WI38 (cell line): ENCODE data around the gene HDAC8.

Experiments
- H3K4me3 ChIP-seq: 2 replicates; pipeline ENCODE4 v1.5.1; 2011; ENCODE audit warnings: low read depth, mild to moderate bottlenecking, control low read depth, low read length
- TF ChIP-seq, protein P1 (sequence below): IDR thresholded peaks from 2 replicates; pipeline ENCODE4 v1.5.1; 2012; ENCODE audit warnings: low read depth, mild to moderate bottlenecking, control low read depth, low read length

HDAC8 gene

DNA sequence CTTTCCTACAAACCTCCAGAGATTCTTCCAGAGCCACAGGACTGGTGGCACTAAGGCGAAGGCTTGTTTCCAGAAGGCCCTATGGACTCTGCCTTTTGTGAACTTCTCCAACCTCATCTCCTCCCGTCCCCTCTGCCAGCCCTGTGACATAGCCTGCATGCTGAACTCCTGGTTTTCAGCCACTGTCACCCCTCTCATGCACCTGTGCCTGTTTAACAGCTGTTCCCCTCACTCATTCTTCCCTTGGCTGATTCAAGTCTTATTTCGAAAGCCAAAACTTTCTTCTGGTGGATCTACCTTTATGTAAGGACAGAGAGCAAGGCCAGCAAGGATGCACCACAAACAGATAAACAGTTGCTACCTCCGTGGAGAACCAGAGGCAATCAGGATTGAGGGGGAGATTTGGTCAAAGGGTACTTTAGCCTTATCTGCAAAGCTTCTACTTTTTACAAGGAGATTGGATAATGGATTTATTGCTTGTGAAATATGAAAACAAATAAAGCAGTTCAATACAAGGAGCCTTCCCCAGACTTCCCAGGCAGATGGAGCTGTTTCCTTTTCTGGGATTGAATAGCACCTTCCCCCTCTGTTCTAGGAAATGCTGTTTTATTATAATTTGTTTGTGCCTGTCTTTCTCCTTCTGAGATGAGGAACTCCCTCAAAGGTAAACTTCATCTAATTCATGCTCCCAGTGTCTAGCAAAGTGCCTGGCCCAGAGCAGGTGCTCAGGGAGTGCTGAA lies 272.6 kb downstream of the HDAC8 start:
- H3K4me3 ChIP-seq, result no peak overlapping the region
- TF ChIP-seq, protein P1, sequence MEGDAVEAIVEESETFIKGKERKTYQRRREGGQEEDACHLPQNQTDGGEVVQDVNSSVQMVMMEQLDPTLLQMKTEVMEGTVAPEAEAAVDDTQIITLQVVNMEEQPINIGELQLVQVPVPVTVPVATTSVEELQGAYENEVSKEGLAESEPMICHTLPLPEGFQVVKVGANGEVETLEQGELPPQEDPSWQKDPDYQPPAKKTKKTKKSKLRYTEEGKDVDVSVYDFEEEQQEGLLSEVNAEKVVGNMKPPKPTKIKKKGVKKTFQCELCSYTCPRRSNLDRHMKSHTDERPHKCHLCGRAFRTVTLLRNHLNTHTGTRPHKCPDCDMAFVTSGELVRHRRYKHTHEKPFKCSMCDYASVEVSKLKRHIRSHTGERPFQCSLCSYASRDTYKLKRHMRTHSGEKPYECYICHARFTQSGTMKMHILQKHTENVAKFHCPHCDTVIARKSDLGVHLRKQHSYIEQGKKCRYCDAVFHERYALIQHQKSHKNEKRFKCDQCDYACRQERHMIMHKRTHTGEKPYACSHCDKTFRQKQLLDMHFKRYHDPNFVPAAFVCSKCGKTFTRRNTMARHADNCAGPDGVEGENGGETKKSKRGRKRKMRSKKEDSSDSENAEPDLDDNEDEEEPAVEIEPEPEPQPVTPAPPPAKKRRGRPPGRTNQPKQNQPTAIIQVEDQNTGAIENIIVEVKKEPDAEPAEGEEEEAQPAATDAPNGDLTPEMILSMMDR, result no peak

DNA sequence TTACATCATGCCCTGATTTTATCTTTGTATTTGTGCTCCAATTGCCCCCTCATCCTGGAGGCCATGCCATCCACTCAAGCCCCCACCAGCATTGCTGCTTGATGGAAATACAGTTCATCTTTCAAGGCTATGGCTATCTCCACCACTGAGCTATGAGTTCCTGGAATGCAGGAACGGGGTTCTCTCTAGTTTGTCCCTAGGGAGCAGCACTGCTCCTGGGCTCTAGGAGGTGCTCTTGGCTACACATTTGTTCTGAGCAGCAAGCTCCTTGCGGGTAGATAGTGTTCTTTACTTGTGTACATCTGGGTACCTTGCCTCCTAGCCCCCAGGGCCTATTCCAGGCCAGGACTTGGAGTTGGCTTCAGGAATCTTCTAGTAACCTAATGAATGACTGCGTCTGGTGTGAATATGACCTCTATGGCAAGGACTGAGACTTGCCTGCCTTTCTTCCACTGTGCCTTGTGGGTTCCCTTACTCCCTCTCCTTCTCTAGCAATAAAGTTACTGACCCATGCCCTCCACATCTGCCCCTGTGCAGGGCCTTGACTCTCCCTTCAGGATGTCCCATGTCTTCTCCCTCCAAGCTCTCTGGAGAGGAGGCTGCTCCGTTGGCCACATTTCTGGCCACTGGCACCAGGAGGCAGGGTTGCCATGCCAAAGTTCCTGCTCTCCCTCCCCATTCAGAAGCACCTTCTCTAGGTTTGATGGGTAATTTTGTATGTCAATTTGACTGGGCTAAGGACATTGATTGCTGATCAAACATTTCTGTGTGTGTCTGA lies 274.5 kb downstream of the HDAC8 start:
- TF ChIP-seq, protein P1, result peak; percentile 40; the same call in 1 of the 2 replicates
- no peak overlapping the region for H3K4me3 ChIP-seq

DNA sequence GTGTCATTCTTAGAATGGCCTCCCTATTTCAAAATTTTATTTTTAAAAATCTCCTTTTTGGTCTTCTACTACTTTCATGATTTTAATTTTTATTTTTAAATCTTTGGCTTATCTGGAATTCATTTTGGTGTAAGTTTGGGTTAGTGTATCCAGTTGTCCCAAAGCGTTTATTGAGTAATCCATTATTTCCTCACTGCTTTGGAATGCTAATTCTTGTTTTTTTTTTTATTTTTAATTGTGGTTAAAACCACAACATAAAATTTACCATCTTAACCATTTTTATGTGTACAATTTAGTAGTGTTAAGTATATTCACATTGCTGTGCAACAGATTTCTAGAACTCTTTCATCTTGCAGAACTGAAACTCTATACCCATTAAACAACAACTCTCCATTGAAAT lies 275.7 kb downstream of the HDAC8 start:
- H3K4me3 ChIP-seq, result no peak overlapping the region
- TF ChIP-seq, protein P1, result no peak

DNA sequence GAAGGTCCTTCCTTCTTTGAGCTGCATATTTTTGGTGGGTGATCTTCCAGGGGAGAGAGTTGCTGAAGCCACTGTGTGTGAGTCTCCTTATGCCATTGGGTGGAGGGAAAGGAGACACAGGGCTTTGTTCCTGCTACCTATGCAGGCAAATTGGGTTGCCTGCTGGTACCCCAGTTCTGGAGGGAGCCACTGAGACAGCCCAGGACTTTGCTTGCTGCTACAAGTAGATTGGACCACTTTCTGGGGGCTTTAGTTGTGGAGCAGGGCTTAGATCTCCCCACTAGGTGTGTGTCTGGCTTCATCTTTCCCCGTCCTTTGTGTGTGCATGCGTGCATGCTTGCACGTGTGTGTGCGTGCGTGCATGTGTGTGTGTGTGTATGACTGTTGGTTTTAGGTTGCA lies 276.9 kb downstream of the HDAC8 start:
- TF ChIP-seq, protein P1, result no peak
- no peak overlapping the region for H3K4me3 ChIP-seq

DNA sequence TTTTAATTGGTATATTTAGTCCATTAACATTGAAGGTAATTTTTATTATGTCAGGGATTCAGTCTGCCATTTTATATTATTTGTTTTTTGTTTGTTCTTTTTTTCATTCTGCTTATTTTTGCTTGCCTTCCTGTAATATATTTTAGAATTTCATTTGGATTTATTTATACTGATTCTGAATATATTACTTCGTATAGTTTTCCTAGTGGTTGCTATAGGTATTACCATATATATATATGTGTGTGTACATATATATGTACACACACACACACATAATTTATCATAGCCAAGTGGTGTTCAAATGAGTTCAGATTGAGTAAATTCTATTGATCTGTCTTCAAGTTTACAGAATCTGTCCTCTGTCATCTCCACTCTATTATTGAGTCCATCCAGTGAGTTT lies 278.1 kb downstream of the HDAC8 start:
- TF ChIP-seq, protein P1, result no peak
- no peak overlapping the region for H3K4me3 ChIP-seq

DNA sequence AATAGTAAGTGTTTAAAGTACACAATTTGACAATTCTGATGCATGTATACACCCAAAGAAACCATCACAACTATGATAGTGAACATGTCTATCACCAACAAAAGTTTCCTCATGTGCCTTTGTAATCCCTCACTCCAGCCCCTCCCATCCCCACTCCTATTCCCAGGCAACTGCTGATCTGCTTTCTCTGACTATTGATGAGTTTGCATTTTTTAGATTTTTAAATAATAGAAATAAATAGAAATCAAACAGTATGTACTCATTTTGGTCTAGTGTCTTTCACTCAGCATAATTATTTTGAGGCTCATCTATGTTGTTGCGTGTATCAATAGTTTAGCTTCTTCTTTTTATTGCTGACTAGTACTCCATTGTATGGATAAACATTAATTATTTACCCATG lies 290.3 kb downstream of the HDAC8 start:
- TF ChIP-seq, protein P1, result no peak
- no peak overlapping the region for H3K4me3 ChIP-seq

DNA sequence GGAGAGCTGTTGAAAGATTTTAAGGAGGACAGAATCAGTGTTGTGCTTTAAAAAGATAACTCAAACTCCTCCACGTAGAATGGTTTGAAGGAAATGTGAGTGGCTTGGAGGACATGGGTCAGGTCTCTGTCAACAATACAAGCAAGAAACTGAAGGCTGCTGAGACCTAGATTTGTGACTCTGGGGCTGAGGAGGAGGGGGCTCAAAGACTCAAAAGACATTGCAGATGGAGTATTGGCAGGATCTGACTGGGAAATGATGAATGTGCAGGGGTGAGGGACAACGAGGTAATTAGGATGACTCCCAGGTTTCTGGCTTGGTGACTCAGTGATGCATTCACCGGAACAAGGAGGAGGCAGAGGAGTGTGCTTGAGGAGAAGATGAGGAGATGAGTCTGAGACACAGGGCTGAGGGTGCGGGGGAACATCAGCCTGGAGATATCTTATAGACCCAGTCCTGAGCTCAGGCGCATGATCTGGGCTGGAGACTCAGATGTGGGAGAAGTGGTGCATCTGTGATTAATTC lies 292.3 kb downstream of the HDAC8 start:
- TF ChIP-seq, protein P1, result no peak
- no peak overlapping the region for H3K4me3 ChIP-seq
